B cell (primary cell): ENCODE data around the gene FOXI2. TPM values are rescaled to one million over a fixed set of nuclear protein-coding genes. Genes with fewer than 3 reads are reported as not detected.

Source experiments
- ATAC-seq: fragments of 200-7000 bp; cut with Tn5 transposase; one replicate; pipeline ENCODE4 v1.10.0; 2021; ENCODE audit warnings: low read depth, mild to moderate bottlenecking, moderate number of reproducible peaks, moderate library complexity
- CTCF ChIA-PET: fragments of 350-600 bp; sonication (Branson Sonifier 250); formaldehyde crosslinking; loops from one replicate; lab custom pipeline; 2021; ENCODE audit warnings: antibody characterized with exemption, inconsistent platforms; lab: Charles Lee
- POLR2A ChIA-PET: fragments of 350-600 bp; sonication (Branson Sonifier 250); formaldehyde crosslinking; loops from one replicate; lab custom pipeline; 2021; ENCODE audit warnings: antibody characterized with exemption; lab: Charles Lee
- DNase-seq: peaks from one replicate; pipeline ENCODE4 v3.0.0; 2013
- H2AFZ ChIP-seq: 2 replicates; pipeline ENCODE4 v1.6.1; 2012; ENCODE audit warnings: mild to moderate bottlenecking, low read depth, low read length; ENCODE audit not compliant: insufficient read depth, poor library complexity, severe bottlenecking
- H3K27ac ChIP-seq, 2 donors: 1 replicate in 1 of 2; 2 replicates in 1 of 2; pipeline ENCODE4 v1.5.1; 2012 to 2013; ENCODE audit warnings: low read length in 2 of 2, mild to moderate bottlenecking in 2 of 2, moderate library complexity in 1 of 2
- H3K27me3 ChIP-seq, 4 experiments: fragments of 200-600 bp in 1 of 4; sonication (generic) in 1 of 4; replicated peaks in 1 of 4; 1 replicate in 2 of 4; 2 replicates in 2 of 4; pipeline versions ENCODE4 v1.6.1 to v1.7.0; 2013 to 2016; ENCODE audit warnings: low read length in 3 of 4, mild to moderate bottlenecking in 2 of 4, mixed read lengths in 1 of 4, moderate library complexity in 1 of 4; ENCODE audit not compliant: insufficient read depth in 4 of 4, control insufficient read depth in 3 of 4; ENCODE audit errors: control extremely low read depth in 1 of 4
- H3K36me3 ChIP-seq, 2 experiments: replicated peaks in 1 of 2; 1 replicate in 1 of 2; 2 replicates in 1 of 2; pipeline versions ENCODE4 v1.6.1 to v1.7.1; 2013; ENCODE audit warnings: low read length in 1 of 2; ENCODE audit not compliant: insufficient read depth in 2 of 2, control insufficient read depth in 1 of 2; ENCODE audit errors: control extremely low read depth in 1 of 2, extremely low read depth in 1 of 2
- H3K4me1 ChIP-seq, 2 donors: fragments of 200-600 bp in 1 of 2; sonication (generic) in 1 of 2; 1 replicate in 1 of 2; 2 replicates in 1 of 2; pipeline versions ENCODE4 v1.5.1 to v1.6.1; 2013 to 2017; ENCODE audit warnings: low read length in 2 of 2; ENCODE audit not compliant: control insufficient read depth in 2 of 2, insufficient read depth in 2 of 2
- H3K4me2 ChIP-seq: replicated peaks from 2 replicates; pipeline ENCODE3; 2012; ENCODE audit warnings: mild to moderate bottlenecking, low read depth, low read length; ENCODE audit not compliant: poor library complexity, severe bottlenecking
- H3K4me3 ChIP-seq, 5 experiments: fragments of 200-600 bp in 1 of 5; sonication (generic) in 1 of 5; 1 replicate in 3 of 5; 2 replicates in 2 of 5; pipeline versions ENCODE4 v1.5.1 to v1.7.0; 2011 to 2016; ENCODE audit warnings: low read length in 4 of 5, mild to moderate bottlenecking in 4 of 5, low read depth in 2 of 5, control low read depth in 1 of 5, moderate library complexity in 1 of 5; ENCODE audit not compliant: insufficient read depth in 1 of 5; ENCODE audit errors: control extremely low read depth in 1 of 5, extremely low read depth in 1 of 5
- H3K79me2 ChIP-seq: fragments of 200-600 bp; sonication (generic); one replicate; pipeline ENCODE4 v1.6.0; 2016; ENCODE audit warnings: low read length; ENCODE audit not compliant: control insufficient read depth, insufficient read depth
- H3K9ac ChIP-seq: fragments of 200-600 bp; sonication (generic); 2 replicates; pipeline ENCODE4 v1.6.1; 2017; ENCODE audit warnings: mild to moderate bottlenecking, low read length, moderate library complexity
- H3K9me3 ChIP-seq, 3 donors: one replicate each; pipeline versions ENCODE4 v1.6.1 to v1.7.1; 2013; ENCODE audit warnings: low read length in 2 of 3; ENCODE audit not compliant: control insufficient read depth in 2 of 3, insufficient read depth in 1 of 3; ENCODE audit errors: control extremely low read depth in 1 of 3
- H4K20me1 ChIP-seq: 2 replicates; pipeline ENCODE4 v1.6.0; 2012; ENCODE audit warnings: mild to moderate bottlenecking, low read length; ENCODE audit not compliant: insufficient read depth, control insufficient read depth, poor library complexity, severe bottlenecking
- H3K27ac Mint-ChIP-seq: one replicate; pipeline ENCODE4 v1.8.0; 2021; ENCODE audit warnings: mixed read lengths
- H3K27me3 Mint-ChIP-seq: one replicate; pipeline ENCODE4 v1.8.0; 2021; ENCODE audit warnings: mixed read lengths
- H3K4me1 Mint-ChIP-seq: one replicate; pipeline ENCODE4 v1.8.0; 2021; ENCODE audit warnings: mixed read lengths
- H3K4me3 Mint-ChIP-seq: one replicate; pipeline ENCODE4 v1.8.0; 2021; ENCODE audit warnings: mixed read lengths
- H3K9me3 Mint-ChIP-seq: one replicate; pipeline ENCODE4 v1.8.0; 2022; ENCODE audit warnings: mixed read lengths; ENCODE audit not compliant: insufficient read depth
- EZH2 ChIP-seq: IDR thresholded peaks from 2 replicates; pipeline ENCODE4 v1.6.1; 2012; ENCODE audit warnings: borderline replicate concordance, low read depth, mild to moderate bottlenecking, moderate library complexity, low read length; ENCODE audit not compliant: insufficient read depth, poor library complexity, severe bottlenecking
- WGBS: methylation state at CpG from one replicate; pipeline ENCODE4 v1.1.5; 2013; ENCODE audit warnings: missing lambda C conversion rate; ENCODE audit not compliant: insufficient coverage; 5-methylcytosine and 5-hydroxymethylcytosine counted together
- intact Hi-C: fragments of 100-400 bp; cut with micrococcal nuclease; formaldehyde crosslinking; loops from one replicate; pipeline ENCODE4 v1.10.0; 2022
- polyA plus RNA-seq: library from polyadenylated mRNA; depleted of rRNA; stranded (reverse); fragments of >200 nt; gene quantifications from 2 replicates; pipeline ENCODE4 v1.2.3, GENCODE V29; 2012
- total RNA-seq, 2 donors: library from RNA; stranded (reverse); fragments of 120-200 nt in 1 of 2; gene quantifications; 1 replicate in 1 of 2; 2 replicates in 1 of 2; pipeline versions ENCODE4 v1.2.3 to v1.2.4, GENCODE V29; 2013 to 2022
- TF ChIP-seq, protein P1 (sequence below): fragments of 200-600 bp; IDR thresholded peaks from one replicate; pipeline ENCODE4 v1.8.0; 2022; ENCODE audit warnings: antibody characterized with exemption, mild to moderate bottlenecking

Gene FOXI2
- total and polyA plus RNA-seq, 2 donors (not counting 1 experiment from before 2014, with no cell fraction given): not detected

DNA sequence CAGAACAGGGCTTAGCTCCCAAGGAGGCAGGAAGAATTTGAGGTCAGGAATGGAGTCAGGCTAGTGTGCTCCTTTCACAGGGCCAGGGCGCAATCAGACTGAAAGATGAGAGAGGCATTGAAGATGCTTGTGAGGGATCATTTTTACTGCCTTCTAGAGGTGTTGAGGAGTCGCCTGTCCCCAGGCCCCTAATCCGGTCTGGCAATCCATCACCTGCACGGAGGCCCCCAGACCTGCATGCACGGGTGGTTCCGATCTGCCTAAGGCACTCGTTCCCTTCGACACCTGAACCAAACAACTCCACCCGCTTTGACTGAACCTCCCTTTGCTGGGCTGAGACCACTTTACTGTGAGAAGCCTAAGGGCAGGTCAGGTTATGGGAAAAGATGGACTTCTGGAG, 8.0 kb downstream of the FOXI2 start:
- no peak overlapping the region for H3K27ac Mint-ChIP-seq
- Histone ChIP-seq H2AFZ (no peak overlapping the region), H3K4me3 (no peak overlapping the region), H3K36me3 (no peaks in the 10 kb centered on the region), H3K79me2 (no peaks in the 10 kb centered on the region), H3K4me1 (no peaks in the 10 kb centered on the region), H3K9ac (no peak overlapping the region), H3K27me3 (no peaks in the 10 kb centered on the region), H4K20me1 (no peaks in the 10 kb centered on the region), H3K27ac (no peak overlapping the region), H3K9me3 (peaks cover 0 to 3% (median 0%) of the 10 kb centered on the region in 3 donors), H3K4me2 (no peak overlapping the region)
- H3K9me3 Mint-ChIP-seq: peaks cover 3% of the 10 kb centered on the region
- ATAC-seq (no peak), DNase-seq (no peak)
- no peaks in the 10 kb centered on the region for H3K4me1 Mint-ChIP-seq
- TF ChIP-seq EZH2: no peak
- TF ChIP-seq, protein P1, sequence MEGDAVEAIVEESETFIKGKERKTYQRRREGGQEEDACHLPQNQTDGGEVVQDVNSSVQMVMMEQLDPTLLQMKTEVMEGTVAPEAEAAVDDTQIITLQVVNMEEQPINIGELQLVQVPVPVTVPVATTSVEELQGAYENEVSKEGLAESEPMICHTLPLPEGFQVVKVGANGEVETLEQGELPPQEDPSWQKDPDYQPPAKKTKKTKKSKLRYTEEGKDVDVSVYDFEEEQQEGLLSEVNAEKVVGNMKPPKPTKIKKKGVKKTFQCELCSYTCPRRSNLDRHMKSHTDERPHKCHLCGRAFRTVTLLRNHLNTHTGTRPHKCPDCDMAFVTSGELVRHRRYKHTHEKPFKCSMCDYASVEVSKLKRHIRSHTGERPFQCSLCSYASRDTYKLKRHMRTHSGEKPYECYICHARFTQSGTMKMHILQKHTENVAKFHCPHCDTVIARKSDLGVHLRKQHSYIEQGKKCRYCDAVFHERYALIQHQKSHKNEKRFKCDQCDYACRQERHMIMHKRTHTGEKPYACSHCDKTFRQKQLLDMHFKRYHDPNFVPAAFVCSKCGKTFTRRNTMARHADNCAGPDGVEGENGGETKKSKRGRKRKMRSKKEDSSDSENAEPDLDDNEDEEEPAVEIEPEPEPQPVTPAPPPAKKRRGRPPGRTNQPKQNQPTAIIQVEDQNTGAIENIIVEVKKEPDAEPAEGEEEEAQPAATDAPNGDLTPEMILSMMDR: no peak
- H3K27me3 Mint-ChIP-seq: peaks cover 15% of the 10 kb centered on the region
- H3K4me3 Mint-ChIP-seq: no peak overlapping the region
- WGBS: 100% methylated on average over 1 of the region's 9 CpGs
- POLR2A ChIA-PET: no interaction called here
- intact Hi-C loops: no loop called here
- CTCF ChIA-PET: interaction anchor here (0.9 kb wide), 1 partner anchor 266 kb away, joined by 3 read pairs; no protein-coding TSS in a partner anchor

DNA sequence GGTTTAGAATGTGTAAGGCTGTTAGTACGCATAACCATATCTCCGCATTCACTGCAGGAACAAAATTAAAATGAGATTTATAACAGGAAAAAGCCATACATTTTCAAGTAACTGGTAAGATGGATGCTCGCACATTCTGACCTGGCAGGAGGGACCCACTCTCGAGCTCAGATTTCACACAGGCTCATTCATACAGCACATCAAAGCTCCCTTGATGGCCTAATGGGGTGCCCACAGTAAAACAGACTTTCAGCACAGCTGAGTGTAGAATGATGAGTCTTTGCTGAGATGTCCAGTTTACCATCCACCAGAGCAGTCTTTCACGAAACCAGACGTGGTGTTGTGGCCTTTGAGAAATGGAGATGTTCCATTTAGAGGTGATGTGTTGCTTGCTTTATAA, 8.9 kb downstream of the FOXI2 start:
- no peak overlapping the region for H3K9ac ChIP-seq
- peaks cover 0 to 2% (median 0%) of the 10 kb centered on the region in 4 experiments for H3K27me3 ChIP-seq
- intact Hi-C loops: no loop called here
- DNase-seq (no peak), ATAC-seq (no peak)
- H3K27me3 Mint-ChIP-seq: peaks cover 12% of the 10 kb centered on the region
- H3K4me3 ChIP-seq: no peak overlapping the region
- no peak overlapping the region for H3K4me2 ChIP-seq
- peaks cover 0 to 3% (median 0%) of the 10 kb centered on the region in 3 donors for H3K9me3 ChIP-seq
- H3K9me3 Mint-ChIP-seq: peaks cover 3% of the 10 kb centered on the region
- H2AFZ ChIP-seq: no peak overlapping the region
- ChIA-PET CTCF (no interaction called here), POLR2A (no interaction called here)
- no peaks in the 10 kb centered on the region for H3K4me1 Mint-ChIP-seq
- H3K79me2 ChIP-seq: no peaks in the 10 kb centered on the region
- no peak overlapping the region for H3K27ac ChIP-seq
- H3K4me3 Mint-ChIP-seq: no peak overlapping the region
- H3K4me1 ChIP-seq: no peaks in the 10 kb centered on the region
- H4K20me1 ChIP-seq: no peaks in the 10 kb centered on the region
- H3K36me3 ChIP-seq: no peaks in the 10 kb centered on the region
- H3K27ac Mint-ChIP-seq: no peak overlapping the region
- TF ChIP-seq EZH2: no peak
- TF ChIP-seq, protein P1: no peak
- WGBS: 84% methylated on average over 4 of the region's 6 CpGs
